ENCODE measurements around the gene YPEL1. TPM values are rescaled to one million over a fixed set of nuclear protein-coding genes. Genes with fewer than 3 reads are reported as not detected.

YPEL1 gene, protein sequence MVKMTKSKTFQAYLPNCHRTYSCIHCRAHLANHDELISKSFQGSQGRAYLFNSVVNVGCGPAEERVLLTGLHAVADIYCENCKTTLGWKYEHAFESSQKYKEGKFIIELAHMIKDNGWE
- total RNA-seq = 0.47 and 1.3 TPM in 2 replicates

DNA sequence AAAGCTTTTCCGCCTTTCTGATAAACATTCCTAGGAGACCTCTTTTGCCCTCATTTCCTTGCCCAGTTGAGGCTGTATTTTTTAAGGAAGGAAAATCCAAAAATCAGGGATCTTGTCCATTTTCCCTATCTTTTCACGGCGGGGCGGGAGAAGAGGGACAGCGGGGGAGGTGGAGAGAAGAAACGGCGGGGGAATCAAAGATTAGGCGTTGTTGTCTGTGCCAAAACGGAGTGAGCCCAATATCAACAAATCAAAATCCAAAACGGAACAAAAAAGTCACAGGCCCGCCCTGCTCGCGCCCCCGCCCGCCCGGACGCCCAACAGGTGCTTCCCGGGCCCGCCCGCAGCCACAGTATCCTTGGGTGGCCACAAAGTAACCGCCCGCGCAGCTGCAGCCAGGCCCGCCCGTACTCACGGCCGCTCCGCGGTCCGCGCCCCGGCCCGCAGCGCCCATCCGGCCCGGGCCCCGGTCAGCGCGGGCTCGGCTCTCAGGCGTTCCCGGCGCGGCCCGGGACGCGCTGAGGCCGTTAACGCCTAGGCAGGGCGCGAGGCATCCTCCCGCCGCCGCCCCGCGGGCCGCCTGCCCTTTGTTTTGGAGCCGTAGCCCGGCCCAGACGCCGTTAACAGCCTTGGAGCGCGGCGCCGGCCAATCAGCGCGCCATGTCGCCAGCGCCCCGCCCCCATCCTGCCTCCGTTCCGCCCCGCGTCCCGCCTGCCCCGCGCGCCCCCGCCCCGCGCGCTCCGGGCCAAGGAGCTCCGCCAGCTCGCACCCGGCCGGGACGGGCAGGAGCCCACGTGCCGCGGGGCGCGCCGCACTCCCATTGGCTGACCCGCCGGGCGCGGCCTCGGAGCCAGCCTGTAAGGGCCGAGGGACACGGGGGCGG, at the start of gene YPEL1:
YPEL1 (minus strand) TSS at position 595 of the 884 bp plus-strand sequence. CDS start 25,050 bp downstream, outside the sequence.

Other genes starting within 250 kb of the YPEL1 start
- gene RIMBP3C, start 184.3 kb downstream of the YPEL1 start, total RNA-seq = 0.09 and 0.47 TPM in 2 replicates
- 12.2 and 23.2 TPM in 2 replicates for gene UBE2L3, start 168.1 kb downstream of the YPEL1 start, total RNA-seq
- gene YDJC, start 105.8 kb downstream of the YPEL1 start, total RNA-seq = 4.4 and 10.2 TPM in 2 replicates
- 0.16 and 0.26 TPM in 2 replicates for gene CCDC116, start 103.0 kb downstream of the YPEL1 start, total RNA-seq
- 12.4 and 22.7 TPM in 2 replicates for gene SDF2L1, start 93.5 kb downstream of the YPEL1 start, total RNA-seq
- gene PPIL2, start 69.8 kb downstream of the YPEL1 start, total RNA-seq = 19.7 and 23.7 TPM in 2 replicates
- 28.3 and 32.3 TPM in 2 replicates for gene MAPK1, start 131.9 kb upstream of the YPEL1 start, total RNA-seq
- 22.8 and 28.5 TPM in 2 replicates for gene PPM1F, start 217.1 kb upstream of the YPEL1 start, total RNA-seq
- gene TOP3B, start 247.0 kb upstream of the YPEL1 start, total RNA-seq = 15.0 and 15.1 TPM in 2 replicates

Measured in bronchial smooth muscle cell (primary cell).